ENCODE results near the gene ATP2A3. TPM values are rescaled to one million over a fixed set of nuclear protein-coding genes. Genes with fewer than 3 reads are reported as not detected.
A peak's percentile ranks its signal among the peaks of the same experiment; 100 is the strongest.

ATP2A3 gene
- polyA plus RNA-seq, 4 donors: 5.8 to 83.0 (median 24.4) TPM

GRCh38 chr17:3927628-3928340, 36.5 kb downstream of the ATP2A3 start:
- WGBS, 3 donors: 73 to 82% (median 81%) methylated on average over 15 of the region's 15 CpGs
- peak in 1 of 2 donors; percentile 85 for DNase-seq
- no peaks in the 10 kb centered on the region for H3K27me3 ChIP-seq (ENCODE audit: control insufficient read depth in 3 of 3, insufficient read depth in 3 of 3, low read length in 3 of 3)
- peak overlapping the region in 1 of 3 donors; percentile 95 for H3K27ac ChIP-seq (ENCODE audit: low read depth in 1 of 3, low read length in 2 of 3)
- H3K9me3 ChIP-seq (ENCODE audit: control insufficient read depth in 2 of 2, insufficient read depth in 1 of 2, low read depth in 1 of 2, low read length in 1 of 2): no peaks in the 10 kb centered on the region
- no peak overlapping the region for H3K4me3 ChIP-seq (ENCODE audit: low read depth in 1 of 3, low read length in 3 of 3)
- no peak for FAIRE-seq
- peaks cover 0 to 61% (median 0%) of the 10 kb centered on the region in 3 donors for H3K4me1 ChIP-seq (ENCODE audit: control insufficient read depth in 3 of 3, insufficient read depth in 2 of 3, low read depth in 1 of 3, low read length in 2 of 3)
- H3K36me3 ChIP-seq (ENCODE audit: control insufficient read depth in 3 of 3, insufficient read depth in 2 of 3, low read depth in 1 of 3, low read length in 3 of 3): peaks cover 0 to 68% (median 5%) of the 10 kb centered on the region in 3 donors

GRCh38 chr17:3926860-3927627, 37.2 kb downstream of the ATP2A3 start:
- WGBS, 3 donors: 70 to 84% (median 71%) methylated on average over 16 of the region's 16 CpGs
- DNase-seq (peak in 1 of 2 donors; percentile 86), FAIRE-seq (no peak)
- peaks cover 0 to 62% (median 0%) of the 10 kb centered on the region in 3 donors for H3K4me1 ChIP-seq (ENCODE audit: control insufficient read depth in 3 of 3, insufficient read depth in 2 of 3, low read depth in 1 of 3, low read length in 2 of 3)
- H3K27me3 ChIP-seq (ENCODE audit: control insufficient read depth in 3 of 3, insufficient read depth in 3 of 3, low read length in 3 of 3): no peaks in the 10 kb centered on the region
- H3K36me3 ChIP-seq (ENCODE audit: control insufficient read depth in 3 of 3, insufficient read depth in 2 of 3, low read depth in 1 of 3, low read length in 3 of 3): peaks cover 0 to 61% (median 5%) of the 10 kb centered on the region in 3 donors
- H3K9me3 ChIP-seq (ENCODE audit: control insufficient read depth in 2 of 2, insufficient read depth in 1 of 2, low read depth in 1 of 2, low read length in 1 of 2): no peaks in the 10 kb centered on the region
- H3K4me3 ChIP-seq (ENCODE audit: low read depth in 1 of 3, low read length in 3 of 3): no peak overlapping the region
- peak overlapping the region in 1 of 3 donors; percentile 95 for H3K27ac ChIP-seq (ENCODE audit: low read depth in 1 of 3, low read length in 2 of 3)

- no peak for FAIRE-seq
- H3K4me3 ChIP-seq (ENCODE audit: low read depth in 1 of 3, low read length in 3 of 3): no peak overlapping the region
Measured at GRCh38 chr17:3925684-3926485, 38.4 kb downstream of the ATP2A3 start.

GRCh38 chr17:3924512-3925350, 39.5 kb downstream of the ATP2A3 start:
- FAIRE-seq: no peak

More at GRCh38 chr17:3925684-3926485, 38.4 kb downstream of the ATP2A3 start:
- peaks cover 0 to 62% (median 0%) of the 10 kb centered on the region in 3 donors for H3K4me1 ChIP-seq (ENCODE audit: control insufficient read depth in 3 of 3, insufficient read depth in 2 of 3, low read depth in 1 of 3, low read length in 2 of 3)
- H3K27me3 ChIP-seq (ENCODE audit: control insufficient read depth in 3 of 3, insufficient read depth in 3 of 3, low read length in 3 of 3): no peaks in the 10 kb centered on the region
- H3K36me3 ChIP-seq (ENCODE audit: control insufficient read depth in 3 of 3, insufficient read depth in 2 of 3, low read depth in 1 of 3, low read length in 3 of 3): peaks cover 0 to 60% (median 5%) of the 10 kb centered on the region in 3 donors
- H3K9me3 ChIP-seq (ENCODE audit: control insufficient read depth in 2 of 2, insufficient read depth in 1 of 2, low read depth in 1 of 2, low read length in 1 of 2): no peaks in the 10 kb centered on the region
- WGBS, 3 donors: 81 to 89% (median 81%) methylated on average over 17 of the region's 17 CpGs
- peak overlapping the region in 2 of 3 donors; percentile 23 to 95 for H3K27ac ChIP-seq (ENCODE audit: low read depth in 1 of 3, low read length in 2 of 3)
- DNase-seq: no peak

GRCh38 chr17:3923466-3924190, 40.6 kb downstream of the ATP2A3 start:
- H3K4me1 ChIP-seq (ENCODE audit: control insufficient read depth in 3 of 3, insufficient read depth in 2 of 3, low read depth in 1 of 3, low read length in 2 of 3): peaks cover 0 to 63% (median 0%) of the 10 kb centered on the region in 3 donors
- FAIRE-seq (no peak), DNase-seq (no peak)
- peaks cover 0 to 52% (median 3%) of the 10 kb centered on the region in 3 donors for H3K36me3 ChIP-seq (ENCODE audit: control insufficient read depth in 3 of 3, insufficient read depth in 2 of 3, low read depth in 1 of 3, low read length in 3 of 3)
- WGBS, 3 donors: 64 to 85% (median 64%) methylated on average over 18 of the region's 18 CpGs
- no peaks in the 10 kb centered on the region for H3K27me3 ChIP-seq (ENCODE audit: control insufficient read depth in 3 of 3, insufficient read depth in 3 of 3, low read length in 3 of 3)
- H3K9me3 ChIP-seq (ENCODE audit: control insufficient read depth in 2 of 2, insufficient read depth in 1 of 2, low read depth in 1 of 2, low read length in 1 of 2): no peaks in the 10 kb centered on the region
- H3K27ac ChIP-seq (ENCODE audit: low read depth in 1 of 3, low read length in 2 of 3): peak overlapping the region in 2 of 3 donors; percentile 24 to 61
- no peak overlapping the region for H3K4me3 ChIP-seq (ENCODE audit: low read depth in 1 of 3, low read length in 3 of 3)

More at GRCh38 chr17:3924512-3925350, 39.5 kb downstream of the ATP2A3 start:
- H3K36me3 ChIP-seq (ENCODE audit: control insufficient read depth in 3 of 3, insufficient read depth in 2 of 3, low read depth in 1 of 3, low read length in 3 of 3): peaks cover 0 to 57% (median 3%) of the 10 kb centered on the region in 3 donors
- peaks cover 0 to 62% (median 0%) of the 10 kb centered on the region in 3 donors for H3K4me1 ChIP-seq (ENCODE audit: control insufficient read depth in 3 of 3, insufficient read depth in 2 of 3, low read depth in 1 of 3, low read length in 2 of 3)
- WGBS, 3 donors: 69 to 82% (median 78%) methylated on average over 38 to 40 of the region's 40 CpGs
- H3K27me3 ChIP-seq (ENCODE audit: control insufficient read depth in 3 of 3, insufficient read depth in 3 of 3, low read length in 3 of 3): no peaks in the 10 kb centered on the region
- H3K27ac ChIP-seq (ENCODE audit: low read depth in 1 of 3, low read length in 2 of 3): peak overlapping the region in 2 of 3 donors; percentile 48 to 61
- DNase-seq: no peak
- no peaks in the 10 kb centered on the region for H3K9me3 ChIP-seq (ENCODE audit: control insufficient read depth in 2 of 2, insufficient read depth in 1 of 2, low read depth in 1 of 2, low read length in 1 of 2)
- no peak overlapping the region for H3K4me3 ChIP-seq (ENCODE audit: low read depth in 1 of 3, low read length in 3 of 3)

- WGBS, 3 donors: 82 to 88% (median 84%) methylated on average over 7 of the region's 7 CpGs
- H3K27ac ChIP-seq (ENCODE audit: low read depth in 1 of 3, low read length in 2 of 3): no peak overlapping the region
- H3K27me3 ChIP-seq (ENCODE audit: control insufficient read depth in 3 of 3, insufficient read depth in 3 of 3, low read length in 3 of 3): no peaks in the 10 kb centered on the region
- no peak overlapping the region for H3K4me3 ChIP-seq (ENCODE audit: low read depth in 1 of 3, low read length in 3 of 3)
- H3K9me3 ChIP-seq (ENCODE audit: control insufficient read depth in 2 of 2, insufficient read depth in 1 of 2, low read depth in 1 of 2, low read length in 1 of 2): no peaks in the 10 kb centered on the region
- FAIRE-seq (no peak), DNase-seq (no peak)
- H3K36me3 ChIP-seq (ENCODE audit: control insufficient read depth in 3 of 3, insufficient read depth in 2 of 3, low read depth in 1 of 3, low read length in 3 of 3): peaks cover 0 to 44% (median 3%) of the 10 kb centered on the region in 3 donors
- H3K4me1 ChIP-seq (ENCODE audit: control insufficient read depth in 3 of 3, insufficient read depth in 2 of 3, low read depth in 1 of 3, low read length in 2 of 3): peaks cover 0 to 59% (median 0%) of the 10 kb centered on the region in 3 donors
Measured at GRCh38 chr17:3922765-3923164, 41.5 kb downstream of the ATP2A3 start.
